Activated T-helper 2 cell treated with anti-CD3 and anti-CD28 coated beads, Interferon-gamma antibody, Interleukin-2, Interleukin-4, amounts not matched to agents 10 μg/mL and 5 μg/mL and 100 μg/mL, durations not matched to agents 14 hours and 24 hours and 36 hours (primary cell): ENCODE results near the gene FMN1. TPM values are rescaled to one million over a fixed set of nuclear protein-coding genes. Genes with fewer than 3 reads are reported as not detected.

Source experiments
- DNase-seq: peaks from one replicate; pipeline ENCODE4 v3.0.0; 2021; ENCODE audit warnings: low spot score
- H3K27ac Mint-ChIP-seq: one replicate; pipeline ENCODE4 v1.8.0; 2021; ENCODE audit warnings: mixed read lengths
- H3K27me3 Mint-ChIP-seq: one replicate; pipeline ENCODE4 v1.8.0; 2021; ENCODE audit warnings: low read depth, mixed read lengths
- H3K36me3 Mint-ChIP-seq: one replicate; pipeline ENCODE4 v1.8.0; 2021; ENCODE audit warnings: low read depth, mixed read lengths
- H3K4me1 Mint-ChIP-seq: one replicate; pipeline ENCODE4 v1.8.0; 2021; ENCODE audit warnings: low read depth, mixed read lengths
- H3K4me3 Mint-ChIP-seq: one replicate; pipeline ENCODE4 v1.8.0; 2021; ENCODE audit warnings: low read depth, mild to moderate bottlenecking, moderate library complexity, mixed read lengths
- H3K9me3 Mint-ChIP-seq: one replicate; pipeline ENCODE4 v1.8.0; 2021; ENCODE audit warnings: mixed read lengths
- intact Hi-C: fragments of 100-400 bp; cut with micrococcal nuclease; formaldehyde crosslinking; loops from one replicate; pipeline ENCODE4 v1.15.1; 2023
- total RNA-seq: library from RNA; stranded (reverse); gene quantifications from 2 replicates; pipeline ENCODE4 v1.2.3, GENCODE V29; 2022

FMN1 gene
- total RNA-seq, 1 donor from 2014 or later, result 0.02 TPM

DNA sequence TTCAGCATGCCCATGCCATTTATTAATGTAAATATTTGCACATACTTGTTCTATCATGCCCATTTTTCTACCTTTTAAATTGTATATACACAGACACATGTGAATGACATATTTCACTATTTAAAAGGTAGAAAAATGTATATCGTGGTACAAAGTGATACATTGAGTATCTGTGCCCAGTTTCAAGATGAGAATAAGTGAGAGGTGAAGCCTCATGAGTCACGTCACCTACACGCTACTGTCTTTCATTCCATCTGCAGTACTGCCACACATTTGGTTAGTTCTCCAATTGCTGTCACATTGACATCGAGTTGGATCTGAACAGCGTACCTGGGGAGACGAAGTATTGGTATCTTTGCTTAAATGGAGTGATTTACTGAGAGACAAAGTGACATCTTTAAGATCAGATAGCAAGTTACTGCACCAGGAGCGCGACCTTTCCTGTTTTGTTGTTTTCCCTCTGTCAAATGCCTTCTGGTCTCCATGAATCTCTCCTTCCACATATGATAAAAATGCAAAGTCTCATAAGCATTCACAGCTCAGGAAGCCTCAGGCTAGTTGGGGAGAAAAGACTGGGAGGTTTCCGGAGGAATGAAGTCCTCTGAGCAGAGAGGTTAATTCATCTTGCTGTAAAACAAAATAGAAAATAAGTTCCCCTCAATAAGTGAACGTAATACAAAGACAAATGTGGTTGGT is 464.7 kb downstream of the FMN1 start:
- H3K27ac Mint-ChIP-seq, result no peak overlapping the region
- peaks cover 58% of the 10 kb centered on the region for H3K27me3 Mint-ChIP-seq
- H3K9me3 Mint-ChIP-seq, result peaks cover 5% of the 10 kb centered on the region
- DNase-seq, result no peak
- H3K36me3 Mint-ChIP-seq, result no peaks in the 10 kb centered on the region
- H3K4me1 Mint-ChIP-seq, result no peaks in the 10 kb centered on the region
- no peak overlapping the region for H3K4me3 Mint-ChIP-seq
- intact Hi-C loops, result no loop called here

DNA sequence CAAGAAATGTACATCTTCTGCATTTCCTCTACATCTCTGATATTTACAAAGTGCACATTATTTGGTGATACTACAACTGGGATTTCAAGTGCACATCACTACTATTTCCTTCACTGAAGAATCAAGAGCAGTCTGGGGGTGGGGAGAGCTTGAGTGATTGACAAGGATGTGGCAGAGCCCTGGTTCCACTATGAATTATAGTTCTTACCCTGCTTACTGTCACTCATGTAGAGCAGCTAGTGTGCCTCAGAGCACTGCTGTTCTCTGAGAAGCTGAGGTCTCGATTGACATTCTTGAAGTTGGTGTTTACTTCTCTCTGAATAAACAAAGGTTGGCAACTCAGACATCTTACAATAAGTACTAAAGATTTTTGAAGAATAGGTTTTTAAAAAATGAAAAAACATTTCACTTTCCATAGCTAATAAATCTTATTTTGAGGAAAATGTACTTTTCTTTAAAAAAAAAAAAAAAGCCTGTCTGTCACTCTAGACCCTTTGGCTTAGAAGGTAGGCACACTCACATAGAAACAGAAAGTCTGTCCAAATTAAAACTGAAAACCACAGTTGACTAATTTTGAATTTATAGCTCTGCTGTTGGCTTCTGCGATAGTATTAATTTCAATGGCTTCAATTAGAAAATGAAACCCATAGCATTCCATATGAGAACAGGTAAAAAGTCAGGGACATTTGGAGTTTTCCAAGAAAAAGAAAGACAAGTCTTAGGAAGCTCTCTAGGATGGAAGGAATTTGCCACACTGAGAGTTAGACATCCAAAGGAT is 471.2 kb downstream of the FMN1 start:
- H3K27ac Mint-ChIP-seq, result no peak overlapping the region
- H3K4me3 Mint-ChIP-seq, result no peak overlapping the region
- H3K4me1 Mint-ChIP-seq, result peaks cover 14% of the 10 kb centered on the region
- peaks cover 70% of the 10 kb centered on the region for H3K27me3 Mint-ChIP-seq
- no peaks in the 10 kb centered on the region for H3K36me3 Mint-ChIP-seq
- peaks cover 5% of the 10 kb centered on the region for H3K9me3 Mint-ChIP-seq
- intact Hi-C loops, result no loop called here
- DNase-seq, result no peak

DNA sequence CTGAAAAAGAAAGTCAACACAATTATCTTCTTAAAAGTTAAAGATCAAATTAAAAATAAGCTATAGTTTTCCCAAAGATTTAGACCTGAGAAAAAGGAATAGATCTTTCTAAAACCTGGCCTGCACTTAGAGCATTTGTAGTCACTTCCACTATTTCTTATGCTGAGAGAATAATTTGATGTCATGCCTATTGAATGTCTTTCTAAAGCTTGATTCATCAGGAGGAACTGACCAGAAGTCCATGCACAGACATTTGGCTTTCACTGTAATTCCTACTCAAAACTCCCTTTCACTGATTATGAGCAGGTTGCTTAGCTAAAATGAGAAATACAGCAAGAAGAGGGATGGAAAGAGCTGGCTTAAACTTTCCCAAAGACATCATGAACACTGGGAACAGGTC is 472.4 kb downstream of the FMN1 start:
- H3K9me3 Mint-ChIP-seq, result peaks cover 5% of the 10 kb centered on the region
- H3K4me1 Mint-ChIP-seq, result peaks cover 14% of the 10 kb centered on the region
- DNase-seq, result no peak
- peaks cover 73% of the 10 kb centered on the region for H3K27me3 Mint-ChIP-seq
- no peak overlapping the region for H3K4me3 Mint-ChIP-seq
- H3K36me3 Mint-ChIP-seq, result no peaks in the 10 kb centered on the region
- no peak overlapping the region for H3K27ac Mint-ChIP-seq
- intact Hi-C loops, result no loop called here

DNA sequence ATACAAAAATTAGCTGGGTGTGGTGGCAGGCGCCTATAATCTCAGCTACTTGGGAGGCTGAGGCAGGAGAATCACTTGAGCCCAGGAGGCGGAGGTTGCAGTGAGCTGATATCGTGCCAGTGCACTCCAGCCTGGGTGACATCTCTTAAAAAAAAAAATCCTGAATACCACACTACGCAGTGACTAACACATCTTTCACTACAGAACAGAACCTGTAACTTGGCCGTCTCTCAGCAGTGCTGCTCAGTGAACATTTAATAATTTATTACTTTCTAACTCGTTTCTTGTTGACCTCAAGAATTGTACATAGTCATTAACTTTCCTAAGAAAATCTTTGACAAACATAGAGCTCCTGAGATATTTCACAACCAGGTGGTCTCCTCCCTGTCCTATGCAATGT is 472.9 kb downstream of the FMN1 start:
- intact Hi-C loops, result no loop called here
- H3K4me3 Mint-ChIP-seq, result no peak overlapping the region

DNA sequence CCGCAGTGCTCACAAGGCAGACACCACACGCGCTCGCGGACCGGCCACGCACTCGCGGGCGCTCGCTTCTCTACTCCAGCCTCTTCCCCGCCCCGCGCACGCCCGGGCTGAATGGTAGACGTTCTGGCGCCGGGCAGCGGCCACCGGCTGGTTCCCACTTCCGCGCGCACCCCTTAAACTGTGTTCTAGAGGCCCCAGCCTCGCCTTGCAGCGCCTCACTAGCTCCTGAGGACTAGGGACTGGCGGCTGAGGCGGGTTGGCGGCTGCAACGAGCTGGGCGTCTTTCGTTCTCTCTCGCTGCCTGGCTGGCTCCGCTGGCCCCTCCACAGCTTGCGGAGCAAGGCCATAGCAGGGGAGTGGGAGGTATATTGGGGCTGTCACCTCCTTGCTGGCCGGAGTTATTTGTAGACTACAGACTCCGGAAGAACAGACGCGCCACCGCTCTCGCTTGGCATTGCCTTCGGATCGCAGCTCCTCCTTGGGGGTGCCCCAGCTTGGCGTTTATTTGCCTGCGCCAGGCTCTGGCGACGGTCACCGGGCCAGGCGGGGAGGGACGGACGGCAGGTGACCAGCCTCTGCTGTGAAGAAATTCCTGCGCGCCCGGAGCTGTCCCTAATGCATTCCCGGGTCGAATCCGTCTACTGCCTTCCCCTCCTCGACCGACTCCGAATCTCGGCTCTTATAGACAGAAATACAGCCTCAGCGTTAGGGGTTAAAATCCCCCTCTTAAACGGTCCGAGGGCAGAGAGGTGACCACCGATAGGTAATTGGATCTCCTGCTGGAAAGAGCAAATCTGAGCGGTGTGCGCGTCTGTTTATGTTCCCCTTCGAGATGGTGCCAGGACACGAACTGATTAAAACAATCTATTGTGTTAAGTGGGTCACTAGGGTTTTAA is 475.4 kb downstream of the FMN1 start:
- Mint-ChIP-seq H3K4me3 (no peak overlapping the region), H3K9me3 (no peaks in the 10 kb centered on the region), H3K36me3 (no peaks in the 10 kb centered on the region), H3K27me3 (peaks cover 76% of the 10 kb centered on the region), H3K4me1 (peaks cover 19% of the 10 kb centered on the region), H3K27ac (no peak overlapping the region)
- intact Hi-C loops, result no loop called here
- no peak for DNase-seq

More for the DNA sequence above, 472.9 kb downstream of the FMN1 start:
- H3K36me3 Mint-ChIP-seq, result no peaks in the 10 kb centered on the region
- no peak overlapping the region for H3K27ac Mint-ChIP-seq
- DNase-seq, result no peak
- peaks cover 5% of the 10 kb centered on the region for H3K9me3 Mint-ChIP-seq
- H3K27me3 Mint-ChIP-seq, result peaks cover 75% of the 10 kb centered on the region
- H3K4me1 Mint-ChIP-seq, result peaks cover 18% of the 10 kb centered on the region

DNA sequence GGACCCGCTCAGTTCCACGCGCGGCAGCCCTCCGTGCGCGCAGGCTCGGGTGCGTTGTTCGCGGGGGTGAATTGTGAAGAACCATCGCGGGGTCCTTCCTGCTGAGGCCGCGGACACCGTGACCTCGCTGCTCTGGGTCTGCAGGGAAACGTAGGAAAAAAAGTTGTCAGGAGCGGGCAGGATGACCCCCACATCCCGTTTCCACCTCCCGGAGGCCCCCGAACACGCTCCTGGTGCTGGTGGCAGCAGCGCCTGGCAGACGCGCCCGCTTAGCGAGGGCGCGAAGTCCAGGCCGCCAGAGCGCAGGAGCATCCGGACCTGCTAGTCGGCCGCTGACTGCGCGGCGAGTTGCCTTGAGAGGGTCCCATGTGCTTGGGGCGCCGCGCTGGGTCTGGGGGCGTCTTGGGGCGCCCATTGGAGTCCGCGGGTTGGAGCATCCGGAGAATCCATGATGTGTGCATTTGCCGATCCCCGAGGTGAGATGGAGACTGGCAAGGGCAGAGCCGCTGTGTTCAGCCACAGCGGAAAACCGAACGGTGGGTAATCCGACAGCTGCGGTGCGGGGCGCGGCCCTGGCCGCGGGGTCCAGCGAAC is 476.2 kb downstream of the FMN1 start:
- Mint-ChIP-seq H3K4me3 (no peak overlapping the region), H3K27ac (no peak overlapping the region), H3K4me1 (peaks cover 15% of the 10 kb centered on the region), H3K27me3 (peaks cover 80% of the 10 kb centered on the region), H3K36me3 (no peaks in the 10 kb centered on the region), H3K9me3 (no peaks in the 10 kb centered on the region)
- no peak for DNase-seq
- intact Hi-C loops, result no loop called here

DNA sequence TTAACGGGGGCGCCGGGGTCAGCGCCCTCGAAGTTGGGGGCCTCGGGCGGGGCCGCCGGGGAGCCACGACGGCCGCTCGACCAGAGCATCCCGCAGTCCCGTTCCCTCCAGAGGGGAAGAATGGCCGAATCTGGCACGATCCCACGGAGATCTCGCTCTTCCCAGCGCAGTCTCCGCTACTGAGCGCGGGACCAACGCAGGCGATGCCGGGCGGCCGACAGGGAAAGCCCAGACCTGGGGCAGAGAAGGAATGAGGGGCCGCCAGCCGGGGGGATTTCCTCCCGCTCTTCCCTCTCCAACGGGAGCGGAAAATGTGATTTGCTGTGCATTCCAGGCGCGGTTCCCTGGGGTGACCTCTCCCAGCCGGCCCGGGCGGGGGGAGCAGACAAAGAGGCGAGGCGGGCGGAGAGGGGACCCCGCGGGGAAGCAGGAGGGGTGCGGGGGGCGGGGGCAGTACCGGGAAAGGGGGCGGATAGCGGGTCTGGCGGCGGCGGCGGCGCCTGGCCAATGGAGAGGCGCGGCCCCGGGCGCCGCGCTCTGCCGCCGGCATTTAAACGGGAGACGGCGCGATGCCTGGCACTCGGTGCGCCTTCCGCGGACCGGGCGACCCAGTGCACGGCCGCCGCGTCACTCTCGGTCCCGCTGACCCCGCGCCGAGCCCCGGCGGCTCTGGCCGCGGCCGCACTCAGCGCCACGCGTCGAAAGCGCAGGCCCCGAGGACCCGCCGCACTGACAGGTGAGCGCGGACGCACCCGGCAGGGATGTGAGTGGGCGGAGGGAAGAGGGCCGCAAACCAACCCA is 476.9 kb downstream of the FMN1 start, which contains the start of gene GREM1:
GREM1 (plus strand) TSS at position 579 of the 801 bp plus-strand sequence. CDS start 12,687 bp downstream, outside the sequence.
- H3K4me1 Mint-ChIP-seq, result peaks cover 9% of the 10 kb centered on the region
- no peaks in the 10 kb centered on the region for H3K36me3 Mint-ChIP-seq
- no peak for DNase-seq
- no peak within 1 kb of the TSS for H3K4me3 Mint-ChIP-seq
- no peak within 1 kb of the TSS for H3K27ac Mint-ChIP-seq
- intact Hi-C loops, result no loop called here
- H3K9me3 Mint-ChIP-seq, result no peaks in the 10 kb centered on the region
- peaks cover 78% of the 10 kb centered on the region for H3K27me3 Mint-ChIP-seq

DNA sequence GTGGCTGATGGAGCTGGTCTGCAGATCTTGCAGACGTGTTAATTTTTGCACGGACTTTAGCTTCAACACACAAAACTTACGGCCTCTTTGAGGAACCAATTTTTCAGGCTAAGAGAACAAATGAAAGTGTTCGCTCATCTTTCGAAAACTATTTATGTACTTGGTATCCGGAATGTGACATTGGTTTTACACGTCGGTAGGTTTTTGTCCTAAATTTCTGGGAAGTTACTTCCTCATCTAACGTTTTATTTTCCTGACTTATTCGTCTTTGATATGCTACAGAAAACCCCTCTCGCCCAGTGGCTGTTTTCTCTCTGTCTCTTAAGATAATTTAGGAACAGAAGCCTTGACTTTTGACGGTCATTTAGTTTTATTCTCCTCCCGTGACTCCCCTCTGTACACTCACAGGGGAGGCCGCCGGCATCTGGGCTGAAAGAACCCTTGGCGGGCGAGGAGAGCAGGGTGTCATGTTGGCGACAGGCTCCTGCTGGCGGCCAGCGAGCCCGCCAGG is 477.5 kb downstream of the FMN1 start:
- Mint-ChIP-seq H3K4me1 (peaks cover 7% of the 10 kb centered on the region), H3K9me3 (no peaks in the 10 kb centered on the region), H3K4me3 (no peak overlapping the region), H3K27ac (no peak overlapping the region), H3K36me3 (no peaks in the 10 kb centered on the region), H3K27me3 (peaks cover 75% of the 10 kb centered on the region)
- no peak for DNase-seq
- intact Hi-C loops, result no loop called here

DNA sequence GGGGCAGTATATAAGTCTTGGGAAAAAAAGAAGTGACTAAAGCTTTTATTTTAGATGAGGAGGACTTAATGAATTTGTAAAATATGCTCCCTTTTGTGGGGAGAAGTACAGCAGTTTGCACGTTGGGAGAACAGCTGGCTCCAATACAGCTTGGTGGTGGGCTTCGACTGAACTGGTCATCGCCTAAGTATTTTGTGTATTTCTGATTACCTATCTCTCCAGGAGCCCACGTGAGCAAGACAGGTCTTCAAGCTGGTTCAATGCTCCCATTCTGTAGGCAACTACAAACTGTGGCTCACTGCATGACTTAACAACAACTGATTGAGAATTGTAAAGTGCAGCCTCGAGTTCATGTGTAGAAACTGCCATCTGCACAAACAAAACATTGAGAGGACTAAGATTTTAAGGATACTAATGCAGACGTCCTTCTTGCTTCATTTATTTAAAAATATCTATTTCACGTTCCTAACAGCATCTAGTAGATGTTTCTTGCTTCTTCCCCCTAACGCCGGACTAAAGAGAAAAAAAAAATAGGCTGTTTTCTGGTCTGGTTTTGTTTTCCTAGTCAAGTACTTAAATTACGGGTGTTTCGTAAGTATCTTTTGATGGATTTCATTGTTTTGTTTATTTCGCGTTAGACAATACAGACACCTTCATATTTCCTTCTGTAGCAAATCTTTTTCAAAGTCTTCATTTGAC is 478.1 kb downstream of the FMN1 start:
- no peaks in the 10 kb centered on the region for H3K36me3 Mint-ChIP-seq
- no peaks in the 10 kb centered on the region for H3K9me3 Mint-ChIP-seq
- H3K4me3 Mint-ChIP-seq, result no peak overlapping the region
- intact Hi-C loops, result no loop called here
- no peak overlapping the region for H3K27ac Mint-ChIP-seq
- DNase-seq, result no peak
- H3K4me1 Mint-ChIP-seq, result peaks cover 7% of the 10 kb centered on the region
- peaks cover 74% of the 10 kb centered on the region for H3K27me3 Mint-ChIP-seq
